ENCODE data around the gene PAK5.

PAK5 gene

DNA sequence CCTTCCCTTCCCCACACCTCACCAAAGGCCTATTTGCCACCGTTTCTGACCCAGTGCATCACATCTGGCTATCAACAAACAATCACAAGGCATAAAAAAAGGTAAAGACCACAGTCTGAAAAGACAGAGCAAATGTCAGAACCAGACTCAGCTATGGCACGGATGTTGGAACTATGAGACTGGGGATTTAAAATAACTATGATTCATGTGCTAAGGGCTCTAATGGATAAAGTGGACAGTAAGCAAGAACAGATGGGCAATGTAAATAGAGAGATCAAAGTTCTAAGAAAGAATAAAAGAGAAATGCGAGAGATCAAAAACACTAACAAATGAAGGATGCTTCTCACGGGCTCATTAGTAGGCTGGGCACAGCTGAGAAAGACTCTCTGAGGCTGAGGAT, 225.0 kb downstream of the PAK5 start:
- no peak for DNase-seq

DNA sequence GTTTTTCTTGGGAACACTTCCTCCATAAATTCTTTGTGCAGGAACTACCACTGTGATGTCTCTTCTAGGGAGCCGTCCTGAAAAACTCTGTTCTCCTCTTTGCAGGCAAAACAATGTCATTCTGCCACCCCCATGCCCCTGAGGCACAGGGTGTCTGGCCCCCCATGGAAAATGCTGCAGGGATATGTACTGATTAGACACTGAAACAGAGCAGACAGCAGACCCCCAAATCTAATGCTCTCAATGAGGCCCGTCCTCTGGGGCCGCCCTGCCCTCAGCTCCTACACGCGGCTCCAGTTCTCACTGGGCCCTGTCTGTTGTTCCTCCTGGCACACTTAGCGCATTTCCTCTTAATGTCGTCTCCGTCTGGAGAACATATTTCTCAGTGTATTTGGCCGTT, 227.0 kb downstream of the PAK5 start:
- no peak for DNase-seq

DNA sequence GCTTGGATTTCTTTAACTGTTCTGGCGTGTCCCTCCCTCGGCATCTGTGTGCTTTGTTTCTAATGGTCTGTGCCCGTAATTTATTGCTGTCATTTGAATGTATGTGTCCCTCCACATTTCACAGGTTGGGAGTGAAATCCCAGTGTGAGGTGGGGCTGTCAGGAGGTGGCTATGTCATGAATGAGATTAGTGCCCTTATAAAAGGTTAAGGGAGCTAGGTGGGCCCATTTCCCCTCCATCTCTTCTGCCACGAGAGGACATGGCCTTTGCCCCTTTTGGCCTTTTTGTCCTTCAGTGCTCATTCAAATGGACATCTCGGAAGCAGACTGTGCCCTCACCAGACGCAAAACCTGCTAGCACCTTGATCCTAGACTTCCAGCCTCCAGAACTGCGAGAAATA, 228.2 kb downstream of the PAK5 start:
- no peak for DNase-seq

- peak; percentile 53 to 58 for DNase-seq
Measured at GRCh38 chr20:9609887-9610502, 228.9 kb downstream of the PAK5 start.

DNA sequence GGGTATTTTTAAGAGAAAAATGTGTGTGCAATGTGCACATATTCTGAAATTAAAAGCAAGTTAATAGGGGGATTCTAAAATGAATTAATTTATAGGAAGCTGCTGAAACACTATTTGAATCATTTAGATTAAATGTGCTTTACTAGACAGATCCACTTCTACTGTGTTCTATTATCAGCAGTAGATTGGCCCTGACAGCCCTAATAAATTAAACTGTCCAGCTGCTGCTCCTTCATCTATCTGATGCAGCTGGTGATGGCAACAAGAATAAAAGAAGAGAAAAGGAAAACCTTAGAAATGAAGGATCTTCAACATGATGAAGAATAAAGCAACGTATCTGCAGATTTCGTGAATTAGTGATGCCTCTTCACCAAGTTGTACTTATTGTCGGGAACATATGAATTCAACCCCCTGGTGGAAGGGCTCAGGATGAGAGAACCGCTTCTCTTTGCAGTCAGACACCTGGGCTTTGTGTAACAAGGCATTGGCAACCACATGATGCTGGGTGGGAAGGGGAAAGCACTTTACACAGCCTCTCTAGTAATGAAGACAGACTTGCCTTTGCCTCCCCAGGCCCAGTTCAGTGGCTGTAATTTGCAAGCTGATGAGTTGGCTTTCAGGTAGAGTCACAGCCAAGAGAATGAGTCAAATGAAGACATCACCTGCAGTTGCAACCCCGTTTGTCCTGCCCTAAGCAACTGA, 230.1 kb downstream of the PAK5 start:
- no peak for DNase-seq

GRCh38 chr20:9602847-9603183, 236.1 kb downstream of the PAK5 start:
- DNase-seq, result no peak

DNA sequence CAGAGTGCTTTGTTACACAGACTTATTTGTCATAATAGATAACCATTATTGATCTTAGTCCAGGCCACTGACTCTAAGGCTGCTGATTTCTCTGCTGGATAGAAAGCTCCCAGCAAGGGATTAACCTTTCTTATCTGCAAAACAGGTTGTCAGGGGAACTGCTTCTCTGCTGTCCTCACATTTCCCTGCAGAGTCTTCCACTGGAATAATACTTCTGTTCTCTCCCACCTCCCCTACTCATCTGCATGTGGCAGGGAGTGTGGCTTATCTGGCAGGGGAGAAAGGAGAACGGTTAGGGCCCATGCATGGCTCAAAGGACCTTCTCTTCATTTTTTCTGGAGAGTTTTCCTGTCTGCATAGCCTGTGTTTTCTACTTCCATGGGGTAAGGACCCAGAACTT, 238.3 kb downstream of the PAK5 start:
- no peak for DNase-seq

DNA sequence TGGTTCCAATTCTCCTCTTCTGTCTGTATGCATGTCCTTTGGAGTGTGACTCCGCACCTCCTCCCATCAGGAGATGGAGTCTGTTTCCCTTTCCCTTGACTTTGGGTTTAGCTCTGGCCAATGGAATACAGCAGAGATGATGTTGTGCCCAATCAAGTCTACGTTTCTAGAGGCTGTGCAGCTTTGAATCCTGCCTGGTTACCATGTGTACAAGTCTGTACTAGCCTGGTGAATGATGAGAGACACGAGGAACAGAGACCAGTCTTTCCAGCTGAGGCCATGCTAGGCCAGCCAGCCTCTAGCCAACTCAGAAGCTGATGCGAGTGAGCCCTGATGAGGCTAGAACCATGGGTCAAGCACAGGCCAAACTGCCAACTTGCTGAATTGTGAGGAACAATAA, 241.3 kb downstream of the PAK5 start:
- no peak for DNase-seq

- DNase-seq, result no peak
Measured at GRCh38 chr20:9595763-9596162, 243.1 kb downstream of the PAK5 start.

DNA sequence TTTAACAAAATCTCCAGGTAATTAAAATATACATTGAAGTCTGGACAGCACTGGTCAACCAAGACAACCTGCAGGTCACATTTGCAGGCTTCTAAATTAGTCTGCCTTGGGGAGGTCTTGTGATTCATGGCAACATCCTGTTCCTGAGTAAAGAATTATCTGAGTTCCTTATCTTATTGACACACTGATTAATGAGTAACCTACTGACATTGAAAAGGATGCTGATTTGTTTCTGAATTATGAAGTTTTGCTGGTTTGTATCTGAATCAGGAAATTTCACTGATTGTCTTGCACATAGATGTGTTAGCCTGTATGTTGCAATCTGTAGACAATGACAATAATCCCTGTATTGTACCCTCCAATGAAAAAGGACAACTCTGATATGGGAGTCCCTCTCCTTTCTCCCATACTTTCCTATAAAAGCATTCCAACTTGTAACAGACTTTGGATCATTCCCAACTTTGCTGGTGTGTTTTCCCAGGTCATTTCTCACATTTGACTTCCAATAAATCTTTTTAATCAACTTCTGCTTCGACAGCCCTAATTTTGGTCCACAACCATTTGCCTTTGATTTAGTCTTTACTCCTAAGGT, 244.5 kb downstream of the PAK5 start:
- DNase-seq, result no peak

- no peak for DNase-seq
Measured at GRCh38 chr20:9592419-9592818, 246.5 kb downstream of the PAK5 start.

DNA sequence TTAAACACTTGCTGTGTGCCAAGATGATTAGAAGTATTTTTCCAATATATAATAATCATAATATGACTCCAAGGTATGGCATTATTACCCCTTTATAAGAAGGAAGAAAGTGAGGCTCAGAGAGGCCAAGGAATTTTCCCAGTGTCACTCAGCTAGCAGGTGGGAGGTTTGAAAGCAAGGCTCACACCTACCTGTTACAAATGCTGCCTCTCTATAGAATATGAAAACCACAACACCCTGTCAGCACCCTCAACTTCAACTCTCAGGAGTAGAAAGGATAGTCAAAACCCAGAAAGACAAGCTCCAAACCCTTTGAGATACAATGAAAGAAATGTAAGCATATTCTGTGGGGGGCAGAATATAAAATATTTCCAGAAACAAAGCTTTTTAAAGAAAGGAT, 247.8 kb downstream of the PAK5 start:
- DNase-seq, result no peak

GRCh38 chr20:9590189-9590588, 248.7 kb downstream of the PAK5 start:
- no peak for DNase-seq

GRCh38 chr20:9588706-9589105, 250.2 kb downstream of the PAK5 start:
- no peak for DNase-seq

DNA sequence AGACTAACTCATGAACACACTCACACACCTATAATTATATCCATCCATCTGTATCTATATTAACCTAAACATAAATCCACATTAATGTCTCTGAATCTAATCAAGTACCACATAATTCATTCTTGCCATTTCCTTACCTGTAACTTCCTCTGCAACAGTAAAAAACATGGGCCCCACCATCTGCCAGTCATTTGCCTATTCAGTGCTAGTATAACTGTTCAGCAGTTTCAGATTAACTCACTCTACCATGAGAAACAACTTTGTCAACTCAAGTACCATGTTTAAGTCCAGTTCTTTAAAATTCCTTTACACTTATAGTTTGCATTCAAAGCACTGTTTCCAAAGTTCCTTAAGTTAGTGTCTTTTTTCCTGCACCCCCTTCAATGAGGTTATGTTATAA, 255.7 kb downstream of the PAK5 start:
- DNase-seq, result no peak

- no peak for DNase-seq
Measured at GRCh38 chr20:9582137-9582536, 256.7 kb downstream of the PAK5 start.

DNA sequence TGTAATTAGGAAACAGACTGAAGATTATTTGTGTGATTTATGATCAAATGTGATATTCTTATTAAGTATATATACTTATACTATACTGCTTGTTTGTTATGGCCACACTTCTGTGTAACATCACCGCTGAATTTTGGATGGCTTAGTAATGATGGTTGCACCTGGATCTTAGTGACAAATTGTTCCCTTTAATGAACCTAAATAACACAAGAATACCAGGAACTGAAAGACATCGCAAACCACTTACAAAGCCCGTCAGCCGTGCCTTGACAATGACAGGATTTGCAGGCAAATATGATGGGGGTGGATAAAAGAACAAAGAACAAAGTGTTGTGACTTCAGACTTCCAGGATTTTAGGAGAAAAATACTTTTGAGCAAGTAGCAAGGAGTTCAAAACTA, 257.4 kb downstream of the PAK5 start:
- no peak for DNase-seq

GRCh38 chr20:9578594-9578993, 260.3 kb downstream of the PAK5 start:
- DNase-seq, result no peak

DNA sequence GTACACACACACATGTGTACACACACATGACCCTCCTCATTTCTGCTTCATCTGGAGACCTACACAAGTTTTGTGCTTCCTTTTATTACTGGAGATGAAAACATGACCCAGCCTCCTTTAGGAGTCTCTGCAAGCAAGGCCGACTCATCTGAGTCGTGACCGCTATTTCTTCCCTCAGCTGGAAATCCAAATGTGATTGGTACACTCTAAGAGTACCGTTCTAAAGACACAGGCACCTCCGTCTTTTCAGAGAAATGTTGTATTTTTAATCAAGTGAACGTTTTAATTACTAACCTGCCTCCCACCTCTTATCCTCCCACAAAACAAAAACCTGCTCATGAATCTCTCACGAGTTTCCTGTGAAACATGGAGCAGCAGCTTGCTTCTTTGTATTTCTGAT, 261.5 kb downstream of the PAK5 start:
- DNase-seq, result no peak

GRCh38 chr20:9576695-9577094, 262.2 kb downstream of the PAK5 start:
- DNase-seq, result no peak

DNA sequence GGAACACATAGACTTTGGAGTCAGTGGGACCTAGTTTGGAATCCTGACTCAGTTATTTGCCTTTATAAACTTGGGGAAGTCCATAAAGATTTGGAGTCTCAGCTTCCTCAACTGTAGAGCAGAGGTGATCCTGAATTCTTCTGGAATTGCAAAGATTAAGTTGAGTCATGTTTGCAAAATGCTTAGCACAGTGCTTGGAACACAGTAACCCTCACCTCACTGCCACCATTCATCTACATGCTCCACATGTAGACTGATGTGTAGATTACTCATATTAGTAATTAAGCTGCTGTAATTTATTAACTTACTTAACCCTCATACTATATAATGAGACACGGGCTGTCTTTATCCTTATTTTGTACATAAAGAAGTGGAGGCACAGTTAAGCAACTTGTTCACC, 263.0 kb downstream of the PAK5 start:
- no peak for DNase-seq

DNA sequence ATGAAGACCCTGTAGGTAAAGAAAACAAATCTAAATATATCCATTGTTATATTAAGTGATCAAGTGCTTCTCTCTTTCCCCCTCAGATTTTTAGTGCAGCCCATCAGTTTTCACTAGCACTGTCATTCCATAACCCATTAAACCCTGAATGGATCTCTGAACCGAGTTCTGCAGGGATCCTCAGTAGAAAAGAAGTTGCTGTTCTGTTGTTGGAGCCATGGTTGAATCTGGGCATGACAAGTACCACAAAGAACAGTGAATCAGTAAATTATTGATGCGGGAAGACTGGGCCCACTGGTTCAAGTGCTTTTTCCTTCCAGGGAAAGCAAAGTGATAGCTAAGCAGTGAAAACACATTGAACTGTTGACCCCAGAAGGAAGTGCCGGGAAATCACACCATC, 264.1 kb downstream of the PAK5 start:
- DNase-seq, result no peak

GRCh38 chr20:9574181-9574580, 264.7 kb downstream of the PAK5 start:
- no peak for DNase-seq

GRCh38 chr20:9573335-9574151, 265.3 kb downstream of the PAK5 start:
- DNase-seq, result no peak
